GM12878 (cell line): ENCODE measurements around the gene INVS. TPM values are rescaled to one million over a fixed set of nuclear protein-coding genes. Genes with fewer than 3 reads are reported as not detected.

Experiments
- ATAC-seq: fragments of 200-7000 bp; cut with Tn5 transposase; 3 replicates; pipeline ENCODE4 v1.9.1; 2020; ENCODE audit warnings: mild to moderate bottlenecking, moderate library complexity
- BruUV-seq: library from RNA; stranded (reverse); fragments of 400-500 nt; replicated peaks from 2 replicates; lab custom pipeline; 2021; lab: Mats Ljungman, UMichigan
- CTCF ChIA-PET: fragments of 300-600 bp; sonication (Branson Sonifier 250); formaldehyde crosslinking; extraction: SDS; loops from one replicate; lab custom pipeline; 2021; ENCODE audit warnings: inconsistent platforms; lab: Yijun Ruan, JAX
- POLR2A ChIA-PET: fragments of 350-600 bp; formaldehyde crosslinking; extraction: SDS; loops from one replicate; lab custom pipeline; 2021; ENCODE audit warnings: inconsistent platforms; lab: Charles Lee
- RAD21 ChIA-PET: fragments of 300-600 bp; sonication (Branson Sonifier 250); formaldehyde crosslinking; loops from one replicate; lab custom pipeline; 2023; ENCODE audit warnings: antibody characterized with exemption; ENCODE audit not compliant: unreplicated experiment; lab: Charles Lee
- SMC1A ChIA-PET: fragments of 300-600 bp; sonication (Branson Sonifier 250); formaldehyde crosslinking; loops from one replicate; lab custom pipeline; 2023; ENCODE audit not compliant: unreplicated experiment, uncharacterized antibody; lab: Charles Lee
- DNase-seq: peaks from one replicate; pipeline ENCODE4 v3.0.0-alpha.2; 2011; ENCODE audit warnings: low read depth, low spot score
- FAIRE-seq: peaks from 3 replicates; lab custom pipeline; 2011; peaks lifted over from hg19 to GRCh38; lab: Jason Lieb, UNC
- H2AFZ ChIP-seq: 2 replicates; pipeline ENCODE4 v1.6.0; 2011; ENCODE audit warnings: low read depth, low read length, control low read depth; ENCODE audit not compliant: control insufficient read depth
- H3K27ac ChIP-seq: 2 replicates; pipeline ENCODE4 v1.5.1; 2011; ENCODE audit warnings: control low read depth; ENCODE audit not compliant: control insufficient read depth, insufficient read depth
- H3K27me3 ChIP-seq, 2 experiments: replicated peaks in 1 of 2; 2 replicates each; pipeline versions ENCODE4 v1.6.0 to v1.6.1; 2011; ENCODE audit warnings: low read length in 1 of 2; ENCODE audit not compliant: control insufficient read depth in 2 of 2, insufficient read depth in 2 of 2
- H3K36me3 ChIP-seq, 2 experiments: 2 replicates each; pipeline ENCODE4 v1.5.1; 2011; ENCODE audit warnings: low read length in 1 of 2; ENCODE audit not compliant: control insufficient read depth in 2 of 2, insufficient read depth in 2 of 2
- H3K4me1 ChIP-seq: 2 replicates; pipeline ENCODE4 v1.6.1; 2011; ENCODE audit warnings: mild to moderate bottlenecking, low read length, moderate library complexity, mixed read lengths; ENCODE audit not compliant: control insufficient read depth, insufficient read depth
- H3K4me2 ChIP-seq: 2 replicates; pipeline ENCODE4 v1.6.0; 2011; ENCODE audit warnings: control low read depth; ENCODE audit not compliant: control insufficient read depth, insufficient read depth
- H3K4me3 ChIP-seq: fragments of 200-600 bp; sonication (generic); 2 replicates; pipeline ENCODE4 v1.5.1; 2016
- H3K79me2 ChIP-seq: 2 replicates; pipeline ENCODE4 v1.6.0; 2011; ENCODE audit warnings: low read length; ENCODE audit not compliant: control insufficient read depth, insufficient read depth
- H3K9ac ChIP-seq: 2 replicates; pipeline ENCODE4 v1.8.0; 2011; ENCODE audit warnings: low read length, control low read depth, mixed read lengths; ENCODE audit not compliant: control insufficient read depth, insufficient read depth
- H3K9me3 ChIP-seq: replicated peaks from 3 replicates; pipeline ENCODE4 v1.5.1; 2011; ENCODE audit warnings: mild to moderate bottlenecking, low read length; ENCODE audit not compliant: control insufficient read depth, insufficient read depth
- H4K20me1 ChIP-seq: 2 replicates; pipeline ENCODE4 v1.6.0; 2011; ENCODE audit not compliant: control insufficient read depth, insufficient read depth
- ETV6 ChIP-seq, 2 experiments: fragments of 450-650 bp in 1 of 2; IDR thresholded peaks in 1 of 2; conservative IDR thresholded peaks in 1 of 2; 2 replicates each; pipeline ENCODE4 v1.6.1; 2014; ENCODE audit warnings: antibody characterized with exemption in 1 of 2, borderline replicate concordance in 1 of 2, low read depth in 1 of 2, mild to moderate bottlenecking in 1 of 2, moderate library complexity in 1 of 2
- EZH2 ChIP-seq: IDR thresholded peaks from 2 replicates; pipeline ENCODE4 v1.6.1; 2012; ENCODE audit warnings: low read depth, mild to moderate bottlenecking, control low read depth, inconsistent platforms, low read length, borderline replicate concordance; ENCODE audit not compliant: control insufficient read depth
- HCFC1 ChIP-seq: fragments of 150-350 bp; IDR thresholded peaks from 2 replicates; pipeline ENCODE4 v1.6.1; 2014; ENCODE audit warnings: low read length
- HDGF ChIP-seq: fragments of 450-650 bp; IDR thresholded peaks from 2 replicates; pipeline ENCODE4 v1.6.1; 2016; ENCODE audit warnings: antibody characterized with exemption
- IKZF1 ChIP-seq: fragments of 450-650 bp; conservative IDR thresholded peaks from 2 replicates; pipeline ENCODE4 v1.6.1; 2017; ENCODE audit warnings: antibody characterized with exemption, mild to moderate bottlenecking
- LARP7 ChIP-seq: fragments of 450-650 bp; IDR thresholded peaks from 2 replicates; pipeline ENCODE4 v1.6.1; 2017; ENCODE audit warnings: mild to moderate bottlenecking
- MEF2B ChIP-seq: fragments of 450-650 bp; IDR thresholded peaks from 2 replicates; pipeline ENCODE4 v1.6.1; 2018; ENCODE audit warnings: mild to moderate bottlenecking, moderate library complexity; ENCODE audit not compliant: partially characterized antibody, poor library complexity, severe bottlenecking
- NFIC ChIP-seq: IDR thresholded peaks from 2 replicates; pipeline ENCODE4 v1.6.1; 2012; ENCODE audit warnings: low read depth, mild to moderate bottlenecking, inconsistent platforms, low read length, moderate library complexity
- NRF1 ChIP-seq: conservative IDR thresholded peaks from 2 replicates; pipeline ENCODE4 v1.6.1; 2011; ENCODE audit warnings: mild to moderate bottlenecking, low read depth, low read length, improper control_type of control experiment
- PAX5 ChIP-seq: IDR thresholded peaks from 2 replicates; pipeline ENCODE4 v1.6.1; 2011; ENCODE audit warnings: low read depth, low read length, borderline replicate concordance
- WGBS: methylation state at CpG from one replicate; pipeline ENCODE4 v1.1.6; 2016; ENCODE audit warnings: low lambda C conversion rate; ENCODE audit not compliant: insufficient replicate concordance, insufficient coverage; ENCODE audit errors: missing lambda C conversion rate; 5-methylcytosine and 5-hydroxymethylcytosine counted together
- in situ Hi-C: fragments of 300-500 bp; cut with MboI; formaldehyde crosslinking; loops from 9 replicates; pipeline ENCODE4 v1.14.3; 2018; ENCODE audit warnings: mixed read lengths
- intact Hi-C: fragments of 100-400 bp; cut with micrococcal nuclease; formaldehyde crosslinking; loops from one replicate; pipeline ENCODE4 v1.14.2; 2022; ENCODE audit not compliant: unreplicated experiment
- polyA plus RNA-seq, 11 experiments: library from polyadenylated mRNA; depleted of rRNA in 4 of 11; unstranded in 6 of 11; stranded (reverse) in 5 of 11; fragments of >200 nt; fragmentation: Nextera tagmentation in 4 of 11; fragmentation: Illumina TruSeq in 1 of 11; extraction: Ambion mirVana in 4 of 11; extraction: Trizol in 1 of 11; gene quantifications; 1 replicate in 1 of 11; 2 replicates in 10 of 11; pipeline versions ENCODE4 v1.2.1 to v1.2.3, GENCODE V29; 2011 to 2016; ENCODE audit warnings: inconsistent platforms in 2 of 11, missing spikeins in 2 of 11, low read depth in 1 of 11
- total RNA-seq, 4 experiments: library from RNA; depleted of rRNA in 3 of 4; stranded (reverse); fragments of >200 nt in 3 of 4; fragmentation: Illumina TruSeq in 1 of 4; extraction: Trizol in 1 of 4; gene quantifications; 2 replicates each; pipeline versions ENCODE4 v1.2.1 to v1.2.3, GENCODE V29; 2013 to 2021
- TF ChIP-seq, protein P1 (sequence below): fragments of 450-650 bp; IDR thresholded peaks from 2 replicates; pipeline ENCODE4 v1.6.1; 2017; ENCODE audit warnings: mild to moderate bottlenecking, low read depth, inconsistent platforms; ENCODE audit not compliant: poor library complexity, severe bottlenecking
- TF ChIP-seq, protein P2 (sequence below): fragments of 450-650 bp; IDR thresholded peaks from 2 replicates; pipeline ENCODE4 v1.6.1; 2017; ENCODE audit warnings: mild to moderate bottlenecking, moderate library complexity

Gene INVS
- total and polyA plus RNA-seq, 10 of the 15 experiments (the other 5 are each of a cell fraction or from before 2014, with no cell fraction given), result 0.93 to 20.8 (median 13.2) TPM

- ChIA-PET POLR2A (no interaction called here), CTCF (interaction anchor here (1.2 kb wide), 1 partner anchor 27 kb away, joined by 4 read pairs; no protein-coding TSS in a partner anchor), RAD21 (no interaction called here), SMC1A (interaction anchor here (0.7 to 1.1 kb wide), 2 partner anchors 13 to 423 kb away, joined by 3 read pairs; no protein-coding TSS in a partner anchor)
- Histone ChIP-seq H3K9ac (no peak overlapping the region), H3K4me3 (no peak overlapping the region), H4K20me1 (no peaks in the 10 kb centered on the region), H3K9me3 (no peaks in the 10 kb centered on the region), H3K79me2 (no peaks in the 10 kb centered on the region), H3K27ac (no peak overlapping the region), H3K36me3 (peaks cover 16 to 36% of the 10 kb centered on the region in 2 experiments), H3K4me2 (no peak overlapping the region), H2AFZ (no peak overlapping the region), H3K27me3 (no peaks in the 10 kb centered on the region), H3K4me1 (no peaks in the 10 kb centered on the region)
- BruUV-seq, result no TSS peak
- FAIRE-seq (no peak), ATAC-seq (no peak), DNase-seq (no peak)
- TF ChIP-seq HCFC1 (no peak), LARP7 (no peak), NFIC (no peak), MEF2B (no peak), HDGF (no peak), IKZF1 (no peak), NRF1 (no peak), EZH2 (no peak), ETV6 (conservative IDR thresholded peaks at IDR 0.05 in 1 of 2, IDR thresholded peaks at IDR 0.05 in 1 of 2; ENCODE audit: borderline replicate concordance in 1 of 2, low read depth in 1 of 2) (no peak), PAX5 (no peak)
- TF ChIP-seq, protein P1, sequence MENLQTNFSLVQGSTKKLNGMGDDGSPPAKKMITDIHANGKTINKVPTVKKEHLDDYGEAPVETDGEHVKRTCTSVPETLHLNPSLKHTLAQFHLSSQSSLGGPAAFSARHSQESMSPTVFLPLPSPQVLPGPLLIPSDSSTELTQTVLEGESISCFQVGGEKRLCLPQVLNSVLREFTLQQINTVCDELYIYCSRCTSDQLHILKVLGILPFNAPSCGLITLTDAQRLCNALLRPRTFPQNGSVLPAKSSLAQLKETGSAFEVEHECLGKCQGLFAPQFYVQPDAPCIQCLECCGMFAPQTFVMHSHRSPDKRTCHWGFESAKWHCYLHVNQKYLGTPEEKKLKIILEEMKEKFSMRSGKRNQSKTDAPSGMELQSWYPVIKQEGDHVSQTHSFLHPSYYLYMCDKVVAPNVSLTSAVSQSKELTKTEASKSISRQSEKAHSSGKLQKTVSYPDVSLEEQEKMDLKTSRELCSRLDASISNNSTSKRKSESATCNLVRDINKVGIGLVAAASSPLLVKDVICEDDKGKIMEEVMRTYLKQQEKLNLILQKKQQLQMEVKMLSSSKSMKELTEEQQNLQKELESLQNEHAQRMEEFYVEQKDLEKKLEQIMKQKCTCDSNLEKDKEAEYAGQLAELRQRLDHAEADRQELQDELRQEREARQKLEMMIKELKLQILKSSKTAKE, result no peak
- TF ChIP-seq, protein P2, sequence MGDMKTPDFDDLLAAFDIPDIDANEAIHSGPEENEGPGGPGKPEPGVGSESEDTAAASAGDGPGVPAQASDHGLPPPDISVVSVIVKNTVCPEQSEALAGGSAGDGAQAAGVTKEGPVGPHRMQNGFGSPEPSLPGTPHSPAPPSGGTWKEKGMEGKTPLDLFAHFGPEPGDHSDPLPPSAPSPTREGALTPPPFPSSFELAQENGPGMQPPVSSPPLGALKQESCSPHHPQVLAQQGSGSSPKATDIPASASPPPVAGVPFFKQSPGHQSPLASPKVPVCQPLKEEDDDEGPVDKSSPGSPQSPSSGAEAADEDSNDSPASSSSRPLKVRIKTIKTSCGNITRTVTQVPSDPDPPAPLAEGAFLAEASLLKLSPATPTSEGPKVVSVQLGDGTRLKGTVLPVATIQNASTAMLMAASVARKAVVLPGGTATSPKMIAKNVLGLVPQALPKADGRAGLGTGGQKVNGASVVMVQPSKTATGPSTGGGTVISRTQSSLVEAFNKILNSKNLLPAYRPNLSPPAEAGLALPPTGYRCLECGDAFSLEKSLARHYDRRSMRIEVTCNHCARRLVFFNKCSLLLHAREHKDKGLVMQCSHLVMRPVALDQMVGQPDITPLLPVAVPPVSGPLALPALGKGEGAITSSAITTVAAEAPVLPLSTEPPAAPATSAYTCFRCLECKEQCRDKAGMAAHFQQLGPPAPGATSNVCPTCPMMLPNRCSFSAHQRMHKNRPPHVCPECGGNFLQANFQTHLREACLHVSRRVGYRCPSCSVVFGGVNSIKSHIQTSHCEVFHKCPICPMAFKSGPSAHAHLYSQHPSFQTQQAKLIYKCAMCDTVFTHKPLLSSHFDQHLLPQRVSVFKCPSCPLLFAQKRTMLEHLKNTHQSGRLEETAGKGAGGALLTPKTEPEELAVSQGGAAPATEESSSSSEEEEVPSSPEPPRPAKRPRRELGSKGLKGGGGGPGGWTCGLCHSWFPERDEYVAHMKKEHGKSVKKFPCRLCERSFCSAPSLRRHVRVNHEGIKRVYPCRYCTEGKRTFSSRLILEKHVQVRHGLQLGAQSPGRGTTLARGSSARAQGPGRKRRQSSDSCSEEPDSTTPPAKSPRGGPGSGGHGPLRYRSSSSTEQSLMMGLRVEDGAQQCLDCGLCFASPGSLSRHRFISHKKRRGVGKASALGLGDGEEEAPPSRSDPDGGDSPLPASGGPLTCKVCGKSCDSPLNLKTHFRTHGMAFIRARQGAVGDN, result no peak
- WGBS, result 98% methylated on average over 3 of the region's 3 CpGs
- intact Hi-C loops, result no loop called here
- in situ Hi-C loops, result no loop called here
These were observed 199.3 kb downstream of the INVS start for GRCh38 chr9:100298378-100298777.
